CD14-positive monocyte (primary cell): Measurements from ENCODE around the gene HMCN2. TPM values are rescaled to one million over a fixed set of nuclear protein-coding genes. Genes with fewer than 3 reads are reported as not detected.

ENCODE experiments used
- DNase-seq, 3 donors: peaks; one replicate each; pipeline ENCODE4 v3.0.0-alpha.2; 2011 to 2022
- H2AFZ ChIP-seq: 2 replicates; pipeline ENCODE4 v1.6.0; 2012; ENCODE audit warnings: mild to moderate bottlenecking, low read depth, low read length, inconsistent platforms; ENCODE audit not compliant: insufficient read depth, poor library complexity, severe bottlenecking
- H3K27ac ChIP-seq, 2 donors: 1 replicate in 1 of 2; 2 replicates in 1 of 2; pipeline ENCODE4 v1.5.1; 2012 to 2013; ENCODE audit warnings: low read length in 2 of 2, control low read depth in 1 of 2, inconsistent platforms in 1 of 2, low read depth in 1 of 2, mild to moderate bottlenecking in 1 of 2
- H3K27me3 ChIP-seq, 2 donors: one replicate each; pipeline versions ENCODE4 v1.6.0 to v1.6.1; 2011 to 2013; ENCODE audit warnings: low read length in 2 of 2; ENCODE audit not compliant: control insufficient read depth in 2 of 2, insufficient read depth in 2 of 2
- H3K36me3 ChIP-seq, 2 donors: replicated peaks in 1 of 2; 1 replicate in 1 of 2; 2 replicates in 1 of 2; pipeline versions ENCODE4 v1.5.1 to v1.6.1; 2012 to 2013; ENCODE audit warnings: low read length in 2 of 2, control low read depth in 1 of 2, inconsistent platforms in 1 of 2, mild to moderate bottlenecking in 1 of 2; ENCODE audit not compliant: insufficient read depth in 2 of 2, control insufficient read depth in 1 of 2
- H3K4me1 ChIP-seq, 2 donors: 1 replicate in 1 of 2; 2 replicates in 1 of 2; pipeline versions ENCODE4 v1.5.1 to v1.6.1; 2012 to 2013; ENCODE audit warnings: low read length in 2 of 2, control low read depth in 1 of 2, inconsistent platforms in 1 of 2, mild to moderate bottlenecking in 1 of 2, moderate library complexity in 1 of 2; ENCODE audit not compliant: insufficient read depth in 2 of 2, control insufficient read depth in 1 of 2
- H3K4me2 ChIP-seq: replicated peaks from 2 replicates; pipeline ENCODE3; 2012; ENCODE audit warnings: low read length, moderate library complexity, mild to moderate bottlenecking; ENCODE audit not compliant: poor library complexity, severe bottlenecking; ENCODE audit errors: extremely low read depth
- H3K4me3 ChIP-seq, 3 experiments: fragments of 200-600 bp in 1 of 3; sonication (generic) in 1 of 3; replicated peaks in 1 of 3; 1 replicate in 2 of 3; 2 replicates in 1 of 3; pipeline ENCODE4 v1.5.1; 2011 to 2013; ENCODE audit warnings: low read length in 3 of 3, mild to moderate bottlenecking in 3 of 3, control low read depth in 2 of 3, low read depth in 2 of 3, inconsistent platforms in 1 of 3, moderate library complexity in 1 of 3
- H3K79me2 ChIP-seq: 2 replicates; pipeline ENCODE4 v1.6.0; 2012; ENCODE audit warnings: mild to moderate bottlenecking, control low read depth, inconsistent platforms, low read length, moderate library complexity; ENCODE audit not compliant: insufficient read depth
- H3K9ac ChIP-seq: 2 replicates; pipeline ENCODE4 v1.6.0; 2017; ENCODE audit warnings: low read length, mild to moderate bottlenecking; ENCODE audit not compliant: insufficient read depth, poor library complexity, severe bottlenecking
- H3K9me3 ChIP-seq, 2 donors: replicated peaks in 1 of 2; 1 replicate in 1 of 2; 2 replicates in 1 of 2; pipeline versions ENCODE4 v1.5.1 to v1.6.1; 2012 to 2013; ENCODE audit warnings: low read length in 2 of 2, control low read depth in 1 of 2; ENCODE audit not compliant: control insufficient read depth in 1 of 2, insufficient read depth in 1 of 2
- H4K20me1 ChIP-seq: 2 replicates; pipeline ENCODE4 v1.6.0; 2012; ENCODE audit warnings: mild to moderate bottlenecking, low read length, control low read depth, moderate library complexity; ENCODE audit not compliant: insufficient read depth
- H3K27ac Mint-ChIP-seq, 7 donors: one replicate each; pipeline ENCODE4 v1.8.0; 2020; ENCODE audit warnings: mild to moderate bottlenecking in 7 of 7, mixed read lengths in 7 of 7, moderate library complexity in 6 of 7, inconsistent platforms in 2 of 7
- H3K27me3 Mint-ChIP-seq, 3 donors: one replicate each; pipeline ENCODE4 v1.8.0; 2021 to 2022; ENCODE audit warnings: low read depth in 3 of 3, mild to moderate bottlenecking in 3 of 3, mixed read lengths in 3 of 3, moderate library complexity in 3 of 3, inconsistent platforms in 1 of 3
- H3K36me3 Mint-ChIP-seq, 2 donors: one replicate each; pipeline ENCODE4 v1.8.0; 2020; ENCODE audit warnings: mixed read lengths in 2 of 2, inconsistent platforms in 1 of 2, mild to moderate bottlenecking in 1 of 2
- H3K4me1 Mint-ChIP-seq: one replicate; pipeline ENCODE4 v1.8.0; 2020; ENCODE audit warnings: mild to moderate bottlenecking, mixed read lengths
- H3K4me3 Mint-ChIP-seq, 2 donors: one replicate each; pipeline ENCODE4 v1.8.0; 2020; ENCODE audit warnings: mild to moderate bottlenecking in 2 of 2, mixed read lengths in 2 of 2, moderate library complexity in 1 of 2
- H3K9me3 Mint-ChIP-seq, 7 donors: one replicate each; pipeline ENCODE4 v1.8.0; 2020 to 2022; ENCODE audit warnings: mixed read lengths in 7 of 7, mild to moderate bottlenecking in 6 of 7, moderate library complexity in 6 of 7, inconsistent platforms in 2 of 7
- WGBS: methylation state at CpG from one replicate; pipeline ENCODE4 v1.1.5; 2013; ENCODE audit warnings: missing lambda C conversion rate; ENCODE audit not compliant: insufficient coverage; 5-methylcytosine and 5-hydroxymethylcytosine counted together
- intact Hi-C, 2 donors: fragments of 100-400 bp; cut with micrococcal nuclease; formaldehyde crosslinking; loops; one replicate each; pipeline versions ENCODE4 v1.15.0 to v1.15.1; 2023
- polyA plus RNA-seq, 3 donors: library from polyadenylated mRNA; depleted of rRNA in 1 of 3; unstranded in 2 of 3; stranded (reverse) in 1 of 3; fragments of 300-500 nt in 2 of 3; fragments of >200 nt in 1 of 3; fragmentation: Illumina TruSeq in 2 of 3; gene quantifications; 1 replicate in 2 of 3; 2 replicates in 1 of 3; pipeline ENCODE4 v1.2.3, GENCODE V29; 2012 to 2021
- TF ChIP-seq, protein P1 (sequence below): fragments of 200-600 bp; IDR thresholded peaks from one replicate; pipeline ENCODE4 v1.8.0; 2022; ENCODE audit warnings: antibody characterized with exemption, mild to moderate bottlenecking

The HMCN2 gene
- polyA plus RNA-seq, 3 donors: not detected

DNA sequence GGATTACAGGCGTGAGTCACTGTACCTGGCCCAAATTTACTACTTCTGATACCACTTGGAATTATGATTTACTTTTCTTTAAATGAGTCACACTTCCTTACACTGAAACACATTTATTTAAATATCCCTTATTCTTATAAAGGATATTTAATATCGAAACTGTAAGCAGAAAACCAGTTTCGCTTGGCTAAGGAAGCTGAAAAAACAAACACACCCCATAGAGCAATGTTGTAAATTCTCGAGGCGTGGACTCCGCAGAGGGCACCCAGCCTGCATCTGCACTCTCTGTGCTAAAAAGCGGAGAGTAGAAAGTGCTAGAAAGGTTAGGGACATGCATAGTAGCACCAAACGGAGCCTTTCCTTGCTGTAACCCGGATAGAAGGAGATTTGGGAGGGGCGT, 86.5 kb downstream of the HMCN2 start:
- DNase-seq: no peak
- Histone ChIP-seq H3K79me2 (no peaks in the 10 kb centered on the region), H3K4me1 (no peaks in the 10 kb centered on the region), H4K20me1 (no peaks in the 10 kb centered on the region), H2AFZ (no peak overlapping the region), H3K9me3 (no peaks in the 10 kb centered on the region), H3K27ac (no peak overlapping the region), H3K36me3 (no peaks in the 10 kb centered on the region), H3K9ac (no peak overlapping the region), H3K4me2 (no peak overlapping the region), H3K27me3 (no peaks in the 10 kb centered on the region), H3K4me3 (no peak overlapping the region)
- H3K9me3 Mint-ChIP-seq: peaks cover 0 to 4% (median 0%) of the 10 kb centered on the region in 7 donors
- no peaks in the 10 kb centered on the region for H3K36me3 Mint-ChIP-seq
- H3K27ac Mint-ChIP-seq: no peak overlapping the region
- TF ChIP-seq, protein P1, sequence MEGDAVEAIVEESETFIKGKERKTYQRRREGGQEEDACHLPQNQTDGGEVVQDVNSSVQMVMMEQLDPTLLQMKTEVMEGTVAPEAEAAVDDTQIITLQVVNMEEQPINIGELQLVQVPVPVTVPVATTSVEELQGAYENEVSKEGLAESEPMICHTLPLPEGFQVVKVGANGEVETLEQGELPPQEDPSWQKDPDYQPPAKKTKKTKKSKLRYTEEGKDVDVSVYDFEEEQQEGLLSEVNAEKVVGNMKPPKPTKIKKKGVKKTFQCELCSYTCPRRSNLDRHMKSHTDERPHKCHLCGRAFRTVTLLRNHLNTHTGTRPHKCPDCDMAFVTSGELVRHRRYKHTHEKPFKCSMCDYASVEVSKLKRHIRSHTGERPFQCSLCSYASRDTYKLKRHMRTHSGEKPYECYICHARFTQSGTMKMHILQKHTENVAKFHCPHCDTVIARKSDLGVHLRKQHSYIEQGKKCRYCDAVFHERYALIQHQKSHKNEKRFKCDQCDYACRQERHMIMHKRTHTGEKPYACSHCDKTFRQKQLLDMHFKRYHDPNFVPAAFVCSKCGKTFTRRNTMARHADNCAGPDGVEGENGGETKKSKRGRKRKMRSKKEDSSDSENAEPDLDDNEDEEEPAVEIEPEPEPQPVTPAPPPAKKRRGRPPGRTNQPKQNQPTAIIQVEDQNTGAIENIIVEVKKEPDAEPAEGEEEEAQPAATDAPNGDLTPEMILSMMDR: no peak
- H3K4me3 Mint-ChIP-seq: no peak overlapping the region
- H3K4me1 Mint-ChIP-seq: no peaks in the 10 kb centered on the region
- H3K27me3 Mint-ChIP-seq: peaks cover 0 to 3% (median 0%) of the 10 kb centered on the region in 3 donors
- 96% methylated on average over 5 of the region's 10 CpGs for WGBS
- intact Hi-C loops: no loop called here

DNA sequence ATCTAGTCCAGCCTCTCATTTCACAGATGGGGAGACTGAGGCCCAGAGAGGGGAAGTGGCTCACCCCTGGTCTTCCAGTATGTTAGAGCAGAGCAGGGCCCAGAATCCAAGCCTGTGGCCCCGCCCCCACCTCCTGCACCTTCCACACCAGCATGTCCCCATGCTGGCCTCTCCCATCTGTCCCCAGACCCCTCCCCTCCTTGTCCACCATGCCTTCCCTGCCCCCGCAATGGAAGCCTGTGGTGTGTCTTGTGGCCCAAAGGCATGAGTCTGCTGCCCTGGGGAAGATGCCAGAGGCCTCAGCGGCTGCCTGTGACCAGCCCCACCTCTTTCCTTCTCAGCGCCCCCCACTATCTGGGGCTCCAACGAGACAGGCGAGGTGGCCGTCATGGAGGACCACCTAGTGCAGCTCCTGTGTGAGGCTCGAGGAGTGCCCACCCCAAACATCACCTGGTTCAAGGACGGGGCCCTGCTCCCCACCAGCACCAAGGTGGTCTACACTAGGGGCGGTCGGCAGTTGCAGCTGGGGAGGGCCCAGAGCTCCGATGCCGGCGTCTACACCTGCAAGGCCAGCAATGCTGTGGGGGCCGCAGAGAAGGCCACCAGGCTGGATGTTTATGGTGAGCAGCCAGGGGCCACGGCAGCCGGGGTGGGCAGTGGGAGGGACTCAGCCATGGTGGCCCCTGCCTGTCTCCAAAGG, 87.2 kb downstream of the HMCN2 start:
- Mint-ChIP-seq H3K27ac (no peak overlapping the region), H3K36me3 (no peaks in the 10 kb centered on the region), H3K27me3 (peaks cover 0 to 4% (median 0%) of the 10 kb centered on the region in 3 donors), H3K4me3 (no peak overlapping the region), H3K4me1 (no peaks in the 10 kb centered on the region), H3K9me3 (peaks cover 0 to 4% (median 0%) of the 10 kb centered on the region in 7 donors)
- no peak overlapping the region for H3K27ac ChIP-seq
- H3K79me2 ChIP-seq: no peaks in the 10 kb centered on the region
- no peaks in the 10 kb centered on the region for H3K27me3 ChIP-seq
- no peak for DNase-seq
- intact Hi-C loops: no loop called here
- no peaks in the 10 kb centered on the region for H3K36me3 ChIP-seq
- H2AFZ ChIP-seq: no peak overlapping the region
- H3K4me2 ChIP-seq: no peak overlapping the region
- H3K9ac ChIP-seq: no peak overlapping the region
- H3K4me1 ChIP-seq: no peaks in the 10 kb centered on the region
- H3K4me3 ChIP-seq: no peak overlapping the region
- WGBS: 95% methylated on average over 14 of the region's 17 CpGs
- no peaks in the 10 kb centered on the region for H4K20me1 ChIP-seq
- TF ChIP-seq, protein P1: no peak
- no peaks in the 10 kb centered on the region for H3K9me3 ChIP-seq
